Measurements from ENCODE around the gene MAGOHB.
"Not testable (repeated sequence)": the region's sequence is repeated elsewhere in the genome, so short reads cannot be mapped to it uniquely, and the experiment has no call there.

MAGOHB gene

GRCh38 chr12:10613349-10614055 lies at the start of gene MAGOHB:
Gene MAGOHB (minus strand): TSS chr12:10613609. CDS start chr12:10613532, 77 bp downstream.
- DNase-seq (ENCODE audit: low read depth, low spot score), result peak; percentile 61

GRCh38 chr12:10661338-10661737 lies 47.9 kb upstream of the MAGOHB start:
- DNase-seq (ENCODE audit: low read depth, low spot score), result no peak

DNA sequence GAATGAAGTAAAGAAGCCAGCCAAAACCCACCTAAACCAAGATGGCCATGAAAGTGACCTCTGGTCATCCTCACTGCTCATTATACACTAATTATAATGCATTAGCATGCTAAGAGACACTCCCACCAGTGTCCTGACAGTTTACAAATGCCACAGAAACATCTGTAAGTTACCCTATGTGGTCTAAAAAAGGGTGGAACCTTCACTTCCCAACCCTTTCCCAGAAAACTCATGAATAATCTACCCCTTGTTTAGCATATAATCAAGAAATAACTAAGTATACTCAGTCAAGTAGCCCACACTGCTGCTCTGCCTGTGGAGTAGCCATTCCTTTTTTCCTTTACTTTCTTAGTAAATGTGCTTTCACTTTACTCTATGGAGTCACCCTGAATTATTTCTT lies 40.6 kb upstream of the MAGOHB start:
- DNase-seq (ENCODE audit: low read depth, low spot score), result no peak

DNA sequence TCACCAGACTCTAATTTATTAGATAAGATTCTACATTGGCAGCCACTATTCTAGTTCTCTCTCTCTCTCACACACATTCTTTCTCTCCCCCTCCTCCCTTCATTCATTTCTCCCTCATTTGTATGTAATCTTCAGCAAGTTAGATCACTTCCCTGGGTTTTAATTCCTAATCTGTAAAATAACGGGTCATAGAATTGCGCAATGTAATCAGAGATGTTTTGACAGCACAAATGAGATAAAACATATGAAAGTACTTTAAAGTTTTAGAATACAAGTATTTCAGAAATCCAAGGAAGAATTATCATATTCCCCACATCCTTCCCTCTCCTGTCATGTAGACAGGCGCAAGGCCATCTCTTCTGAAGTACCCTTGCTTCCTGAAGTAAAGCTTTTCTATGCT lies 38.8 kb upstream of the MAGOHB start:
- DNase-seq (ENCODE audit: low read depth, low spot score), result no peak

GRCh38 chr12:10646576-10646975 lies 33.2 kb upstream of the MAGOHB start:
- DNase-seq (ENCODE audit: low read depth, low spot score), result not testable (repeated sequence)

DNA sequence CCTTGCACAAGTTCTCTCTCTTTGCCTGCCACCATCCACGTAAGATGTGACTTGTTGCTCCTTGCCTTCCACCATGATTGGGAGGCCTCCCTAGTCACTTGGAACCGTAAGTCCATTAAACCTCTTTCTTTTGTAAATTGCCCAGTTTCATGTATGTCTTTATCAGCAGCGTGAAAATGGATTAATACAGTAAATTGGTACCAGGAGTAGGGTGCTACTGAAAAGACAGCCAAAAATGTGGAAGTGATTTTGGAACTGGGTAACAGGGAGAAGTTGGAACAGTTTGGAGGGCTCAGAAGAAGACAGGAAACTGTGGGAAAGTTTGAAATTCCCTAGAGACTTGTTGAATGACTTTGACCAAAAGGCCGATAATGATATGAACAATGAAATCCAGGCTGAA lies 32.5 kb upstream of the MAGOHB start:
- DNase-seq (ENCODE audit: low read depth, low spot score), result no peak

DNA sequence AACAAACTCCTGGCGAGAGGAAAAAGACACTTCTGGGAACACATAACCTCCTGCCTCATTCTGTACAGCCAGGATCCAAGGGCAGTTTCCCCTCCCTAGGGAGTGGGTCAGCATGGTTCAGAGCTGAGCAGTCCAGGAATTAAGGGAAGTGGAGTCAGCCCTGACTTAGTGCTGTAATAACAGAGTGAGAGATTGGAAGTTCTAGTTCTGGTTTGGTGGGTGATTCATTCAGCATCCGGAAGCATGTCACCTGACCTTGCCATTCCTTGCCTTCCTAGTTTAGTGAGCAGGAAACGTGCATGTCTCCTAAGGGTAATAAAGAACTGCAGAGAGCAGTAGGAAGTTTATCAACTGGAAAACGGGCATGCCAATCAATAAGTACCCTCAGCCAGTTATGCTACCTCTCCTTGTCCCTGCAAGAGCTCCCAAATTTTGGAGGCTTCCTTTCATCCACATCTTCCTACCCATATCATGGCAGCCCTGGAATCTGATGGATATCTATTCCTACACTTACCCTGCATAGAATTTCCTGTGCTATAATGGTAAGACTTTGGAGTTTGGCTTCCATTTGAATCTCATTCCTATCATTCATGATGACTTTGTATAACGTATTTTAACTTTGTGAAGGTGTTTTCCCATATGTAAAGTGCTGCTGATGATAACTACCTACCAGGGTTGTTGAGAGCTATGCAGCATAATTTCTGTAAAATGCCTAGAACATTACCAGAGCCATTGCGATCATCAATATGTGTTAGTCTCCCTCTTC lies 28.5 kb upstream of the MAGOHB start:
- DNase-seq (ENCODE audit: low read depth, low spot score), result no peak

DNA sequence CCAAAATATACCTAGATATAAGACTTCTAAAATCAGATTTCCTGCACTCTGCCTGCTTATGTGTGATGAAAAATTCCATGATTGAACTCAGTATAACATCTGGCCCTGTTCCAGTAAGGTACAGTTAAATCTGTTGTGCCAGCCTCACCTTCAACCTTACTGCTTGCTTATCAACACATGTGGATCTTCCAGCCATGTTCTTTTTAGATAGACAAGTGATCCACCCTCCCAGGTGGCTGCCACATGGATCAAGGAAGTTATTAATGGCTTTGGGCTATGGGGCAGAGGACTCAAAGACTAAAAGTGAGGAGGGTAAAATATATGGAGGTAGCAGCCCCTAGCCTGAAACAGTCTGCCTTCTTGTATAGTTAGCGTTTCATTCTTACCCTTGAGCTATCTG lies 25.3 kb upstream of the MAGOHB start:
- no peak for DNase-seq (ENCODE audit: low read depth, low spot score)

GRCh38 chr12:10636611-10637010 lies 23.2 kb upstream of the MAGOHB start:
- DNase-seq (ENCODE audit: low read depth, low spot score), result no peak

DNA sequence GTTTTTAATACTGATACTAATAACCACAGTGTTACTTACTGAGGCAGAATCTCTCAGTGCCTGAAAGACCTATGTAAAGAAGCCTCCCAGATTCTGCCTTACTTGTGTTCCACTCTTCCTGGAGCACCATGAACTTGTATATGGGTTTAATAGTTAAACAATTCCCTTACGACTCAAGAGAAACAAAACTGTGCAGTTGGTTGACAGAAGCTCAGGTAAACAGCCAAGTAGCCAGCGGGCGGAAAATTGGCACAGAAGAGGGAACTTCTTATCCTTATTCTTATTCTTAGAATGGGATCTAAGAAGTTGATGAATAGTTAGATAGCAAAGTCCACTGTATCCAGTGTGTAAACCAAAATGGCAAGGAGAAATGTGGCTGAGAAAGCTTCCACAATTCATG lies 22.7 kb upstream of the MAGOHB start:
- no peak for DNase-seq (ENCODE audit: low read depth, low spot score)

DNA sequence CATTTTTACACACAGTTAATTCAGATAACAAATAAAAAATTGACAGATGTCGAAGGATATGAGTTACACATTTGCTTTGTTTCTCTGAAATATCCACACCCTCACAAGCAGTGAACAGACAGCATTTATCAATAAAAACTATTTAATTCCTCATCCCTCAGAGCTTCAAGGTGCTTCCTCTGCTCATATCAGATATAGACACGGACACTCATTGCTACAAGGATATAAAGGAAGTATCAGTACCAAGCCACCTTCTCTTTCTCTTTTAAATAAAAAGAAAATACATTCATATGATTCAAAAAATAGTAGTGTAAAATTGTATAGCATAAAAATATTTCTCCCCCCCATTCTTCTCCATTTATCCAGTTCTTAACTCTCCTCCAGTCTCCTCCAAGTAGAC lies 21.9 kb upstream of the MAGOHB start:
- DNase-seq (ENCODE audit: low read depth, low spot score), result no peak

DNA sequence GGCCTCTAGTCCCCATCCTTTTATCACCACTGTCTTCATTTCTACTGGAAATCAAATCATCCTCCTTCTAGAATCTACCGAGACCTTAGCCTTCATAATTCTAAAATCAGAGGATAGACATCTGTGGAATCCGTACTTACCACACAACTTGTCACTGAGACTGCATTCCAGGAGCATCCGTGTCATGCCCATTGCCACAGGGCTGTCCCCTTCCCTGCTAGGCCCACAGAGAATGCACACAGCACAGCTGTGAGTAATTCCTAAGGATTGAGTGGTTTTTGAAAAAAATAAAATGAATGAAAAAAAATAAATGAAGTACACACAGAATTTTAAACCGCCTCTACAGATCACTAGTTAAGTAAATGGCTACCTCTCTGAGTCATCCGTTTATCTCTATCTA lies 21.0 kb upstream of the MAGOHB start:
- DNase-seq (ENCODE audit: low read depth, low spot score), result no peak

- DNase-seq (ENCODE audit: low read depth, low spot score), result no peak
Measured at GRCh38 chr12:10633541-10633940, 20.1 kb upstream of the MAGOHB start.

DNA sequence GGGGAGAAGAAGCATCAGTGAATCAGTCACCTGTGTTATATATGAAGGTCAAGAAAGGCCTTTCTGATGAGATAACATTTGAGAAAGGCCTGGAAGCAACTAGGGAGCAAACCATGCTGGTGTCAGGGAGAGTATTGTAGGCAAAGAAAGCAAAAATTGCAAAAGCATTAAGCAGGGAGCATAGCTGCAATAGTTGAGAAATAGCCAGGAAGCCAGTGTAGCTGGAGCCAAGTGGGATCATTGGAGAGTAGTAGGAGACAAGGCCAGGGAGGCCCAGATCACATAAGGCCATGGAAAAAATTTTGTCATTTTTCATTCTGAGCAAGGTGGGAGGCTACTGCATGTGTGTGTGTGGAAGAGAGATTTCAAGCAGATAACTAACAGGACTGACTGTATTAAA lies 18.8 kb upstream of the MAGOHB start:
- DNase-seq (ENCODE audit: low read depth, low spot score), result no peak

DNA sequence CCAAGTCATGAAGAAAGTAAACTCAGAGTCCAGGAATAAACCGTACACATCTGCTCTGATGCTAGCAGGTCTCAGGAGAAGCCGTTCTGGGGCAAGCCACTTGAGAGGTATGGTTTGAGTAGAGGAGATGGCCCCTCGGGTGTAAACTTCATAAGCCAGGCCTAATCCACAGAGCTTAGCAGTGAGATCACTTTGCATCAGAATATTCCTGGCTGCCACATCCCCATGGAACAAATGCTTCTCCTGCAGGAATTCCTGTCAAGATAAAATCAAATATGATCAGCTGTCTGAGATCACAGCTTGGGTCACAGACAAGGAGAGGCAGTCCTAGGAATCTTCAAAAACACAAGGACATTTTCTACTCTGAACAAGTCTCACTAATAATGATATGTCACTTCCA lies 11.2 kb upstream of the MAGOHB start:
- DNase-seq (ENCODE audit: low read depth, low spot score), result no peak

- no peak for DNase-seq (ENCODE audit: low read depth, low spot score)
Measured at GRCh38 chr12:10623131-10623530, 9.7 kb upstream of the MAGOHB start.

DNA sequence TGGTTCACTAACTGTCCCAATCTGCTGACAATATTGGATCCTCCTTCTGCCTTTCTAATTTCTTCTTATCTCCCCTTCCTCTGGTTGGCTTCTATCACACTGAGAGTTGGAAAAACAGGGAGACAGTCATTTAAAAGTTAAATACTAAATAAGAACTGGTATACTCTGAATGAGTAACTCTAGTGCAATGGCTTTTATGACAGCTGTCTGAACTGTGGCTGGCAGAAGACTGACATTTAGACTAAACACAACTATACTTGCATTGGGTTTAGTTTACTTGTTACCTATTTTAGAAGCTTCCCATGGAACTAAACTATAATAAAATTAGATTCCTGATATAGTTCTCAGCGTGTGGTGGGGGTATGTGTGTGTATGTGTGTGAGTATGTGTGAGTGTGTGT lies 7.9 kb upstream of the MAGOHB start:
- no peak for DNase-seq (ENCODE audit: low read depth, low spot score)

- no peak for DNase-seq (ENCODE audit: low read depth, low spot score)
Measured at GRCh38 chr12:10620078-10620779, 6.8 kb upstream of the MAGOHB start.

- no peak for DNase-seq (ENCODE audit: low read depth, low spot score)
Measured at GRCh38 chr12:10618338-10618987, 5.1 kb upstream of the MAGOHB start.

- DNase-seq (ENCODE audit: low read depth, low spot score), result no peak
Measured at GRCh38 chr12:10617863-10618262, 4.5 kb upstream of the MAGOHB start.

GRCh38 chr12:10615532-10615931 lies 2.1 kb upstream of the MAGOHB start:
- no peak for DNase-seq (ENCODE audit: low read depth, low spot score)

DNA sequence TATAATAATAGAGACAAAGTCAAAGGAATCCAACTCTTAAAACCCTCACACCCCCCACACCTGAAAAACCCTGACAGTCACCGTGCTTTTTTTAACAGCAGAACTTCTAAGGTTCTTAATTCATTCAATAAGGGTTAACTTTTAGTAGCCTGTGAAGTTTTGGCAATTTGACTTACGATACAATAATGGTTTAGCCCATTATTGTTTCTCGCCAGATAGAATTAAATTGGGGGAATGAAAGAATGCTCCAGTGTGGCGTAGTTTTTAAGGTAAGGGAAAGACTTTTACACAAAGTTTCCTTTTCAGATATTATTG lies 604 bp upstream of the MAGOHB start:
- DNase-seq (ENCODE audit: low read depth, low spot score), result no peak

All from iPS DF 19.7 (cell line).